Pancreas (tissue), 10 donors: ENCODE measurements around the gene RIC1. TPM values are rescaled to one million over a fixed set of nuclear protein-coding genes. Genes with fewer than 3 reads are reported as not detected.

Experiments used
- ATAC-seq, 4 donors: fragments of 200-7000 bp; cut with Tn5 transposase; one replicate each; pipeline versions ENCODE4 v1.8.0 to v1.9.1; 2020; ENCODE audit warnings: mild to moderate bottlenecking in 4 of 4, moderate library complexity in 4 of 4
- DNase-seq, 6 donors: peaks; one replicate each; pipeline ENCODE4 v3.0.0-alpha.2; 2020
- FAIRE-seq: peaks from 2 replicates; lab custom pipeline; 2012; peaks lifted over from hg19 to GRCh38; lab: Jason Lieb, UNC
- H3K27ac ChIP-seq, 4 donors: fragments of 200-600 bp; sonication (generic); 1 replicate in 3 of 4; 2 replicates in 1 of 4; pipeline versions ENCODE4 v1.5.0 to v1.8.0; 2020
- H3K27me3 ChIP-seq, 4 donors: fragments of 200-600 bp; one replicate each; pipeline ENCODE4 v1.8.0; 2021
- H3K36me3 ChIP-seq, 3 donors: fragments of 200-600 bp; sonication (generic) in 1 of 3; one replicate each; pipeline versions ENCODE4 v1.5.0 to v1.8.0; 2020 to 2021
- H3K4me1 ChIP-seq, 3 donors: fragments of 200-600 bp; one replicate each; pipeline ENCODE4 v1.8.0; 2021
- H3K4me3 ChIP-seq, 4 donors: fragments of 200-600 bp; sonication (generic) in 2 of 4; one replicate each; pipeline versions ENCODE4 v1.5.0 to v1.8.0; 2020 to 2021
- H3K9me3 ChIP-seq, 4 donors: fragments of 200-600 bp; one replicate each; pipeline ENCODE4 v1.8.0; 2021
- WGBS, 2 donors: extraction: QIAGEN DNeasy Blood & Tissue Kit; methylation state at CpG; one replicate each; pipeline ENCODE4 v1.1.7; 2013; 5-methylcytosine and 5-hydroxymethylcytosine counted together
- intact Hi-C, 3 donors: fragments of 100-400 bp; cut with DNase I; formaldehyde crosslinking; loops; one replicate each; pipeline versions ENCODE4 v1.11.1 to v1.14.2; 2022
- polyA plus RNA-seq, 2 donors: library from polyadenylated mRNA; stranded (reverse); fragments of 200-250 nt; gene quantifications; one replicate each; pipeline ENCODE4 v1.2.3, GENCODE V29; 2013
- total RNA-seq, 6 donors: library from RNA; stranded (reverse); fragmentation: NEBNext Ultra II Directional in 4 of 6; extraction: Animal tissue kit (Norgen Biotek cat#: 25700) in 4 of 6; gene quantifications; one replicate each; pipeline versions ENCODE4 v1.2.1 to v1.2.4, GENCODE V29; 2021 to 2023
- TF ChIP-seq, protein P1 (sequence below), 4 donors: fragments of 200-600 bp; sonication (generic) in 3 of 4; IDR thresholded peaks; one replicate each; pipeline versions ENCODE4 v1.5.0 to v1.8.0; 2021; ENCODE audit warnings: antibody characterized with exemption in 4 of 4
- donor health status: healthy with polysubstance abuse.
- donor health status: DM: no; HTN: no; CAD: no; lungs with moderate emphysema.
- donor health status: DM: no; HTN: no; CAD: no.
- donor health status: control.
- donor health status: control.
- donor health status: Bipolar disorder and iron deficiency.
- donor health status: DM: yes; HTN: yes; CAD: no.
- donor health status: DM: no; HTN: no; CAD: no.
- donor health status: DM: no; HTN: no; CAD: no.
- donor health status: DM: yes; HTN: yes; CAD: no.

RIC1 gene
- total and polyA plus RNA-seq, 8 donors, result 2.9 to 11.8 (median 8.4) TPM

DNA sequence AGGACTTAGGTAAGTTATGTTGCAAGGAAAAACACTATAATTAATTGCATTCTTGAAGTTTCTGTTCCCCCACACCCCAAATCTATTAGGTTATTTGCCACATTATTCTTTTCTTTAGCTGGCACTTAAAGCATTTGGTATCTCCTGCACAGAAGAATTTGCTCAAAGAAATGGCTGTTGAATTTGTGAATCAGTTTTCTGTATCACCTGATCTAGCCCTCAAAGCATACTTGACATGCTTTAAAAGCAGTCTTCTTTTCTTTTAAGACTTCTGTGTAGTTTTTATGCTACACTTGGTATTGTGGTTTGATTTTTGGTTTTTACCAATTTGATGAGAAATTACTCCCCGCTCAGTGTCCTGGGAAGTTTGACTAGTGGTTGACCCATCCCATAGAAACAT is 69.1 kb downstream of the RIC1 start:
- no peak overlapping the region for H3K4me3 ChIP-seq
- 93 to 100% methylated on average over 1 of the region's 1 CpG for WGBS, 2 donors
- H3K27me3 ChIP-seq, result no peaks in the 10 kb centered on the region
- TF ChIP-seq, protein P1, sequence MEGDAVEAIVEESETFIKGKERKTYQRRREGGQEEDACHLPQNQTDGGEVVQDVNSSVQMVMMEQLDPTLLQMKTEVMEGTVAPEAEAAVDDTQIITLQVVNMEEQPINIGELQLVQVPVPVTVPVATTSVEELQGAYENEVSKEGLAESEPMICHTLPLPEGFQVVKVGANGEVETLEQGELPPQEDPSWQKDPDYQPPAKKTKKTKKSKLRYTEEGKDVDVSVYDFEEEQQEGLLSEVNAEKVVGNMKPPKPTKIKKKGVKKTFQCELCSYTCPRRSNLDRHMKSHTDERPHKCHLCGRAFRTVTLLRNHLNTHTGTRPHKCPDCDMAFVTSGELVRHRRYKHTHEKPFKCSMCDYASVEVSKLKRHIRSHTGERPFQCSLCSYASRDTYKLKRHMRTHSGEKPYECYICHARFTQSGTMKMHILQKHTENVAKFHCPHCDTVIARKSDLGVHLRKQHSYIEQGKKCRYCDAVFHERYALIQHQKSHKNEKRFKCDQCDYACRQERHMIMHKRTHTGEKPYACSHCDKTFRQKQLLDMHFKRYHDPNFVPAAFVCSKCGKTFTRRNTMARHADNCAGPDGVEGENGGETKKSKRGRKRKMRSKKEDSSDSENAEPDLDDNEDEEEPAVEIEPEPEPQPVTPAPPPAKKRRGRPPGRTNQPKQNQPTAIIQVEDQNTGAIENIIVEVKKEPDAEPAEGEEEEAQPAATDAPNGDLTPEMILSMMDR (IDR thresholded peaks at IDR 0.05), result no peak
- no peak overlapping the region for H3K27ac ChIP-seq
- H3K36me3 ChIP-seq, result no peaks in the 10 kb centered on the region
- intact Hi-C loops, result loop anchor here in 1 of 3 donors (5.0 kb wide), 1 partner anchor 36 kb away; no protein-coding TSS in a partner anchor
- H3K4me1 ChIP-seq, result peaks cover 0 to 5% (median 0%) of the 10 kb centered on the region in 3 donors
- H3K9me3 ChIP-seq, result no peaks in the 10 kb centered on the region
- DNase-seq, result no peak
- no peak for ATAC-seq
- no peak for FAIRE-seq

DNA sequence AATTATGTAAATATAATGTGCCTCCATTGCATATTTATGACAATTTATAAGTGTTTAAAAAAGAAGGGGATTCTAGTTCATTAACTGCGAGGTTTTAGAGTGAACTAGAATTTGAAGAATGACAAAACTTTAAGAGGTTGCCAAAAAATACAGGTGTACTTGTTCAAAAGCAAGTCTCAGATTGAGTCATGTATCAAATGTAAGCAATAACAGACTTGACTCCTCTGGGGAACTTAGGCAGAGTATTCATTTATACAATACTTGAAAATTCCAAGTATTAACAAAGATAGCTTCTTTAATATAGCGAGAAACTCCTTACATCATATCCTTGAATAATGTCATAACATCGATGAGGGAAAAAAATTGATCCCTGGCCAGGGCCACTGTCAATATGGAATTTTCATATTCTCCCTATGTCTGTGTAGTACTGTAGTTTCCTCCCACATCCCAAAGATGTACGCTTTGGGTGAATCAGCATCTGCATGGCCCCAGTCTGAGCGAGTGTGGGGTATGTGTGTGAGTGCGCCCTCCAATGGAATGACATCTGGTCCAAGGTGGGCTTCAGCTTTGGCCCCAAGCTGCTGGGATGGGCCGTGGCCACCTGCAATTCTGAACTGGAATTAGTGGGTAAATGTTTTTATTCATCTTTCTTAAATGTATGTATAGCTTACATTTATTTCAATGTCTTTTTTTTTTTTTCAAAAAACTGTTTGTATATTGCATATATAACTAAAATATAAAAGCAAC is 70.1 kb downstream of the RIC1 start:
- ATAC-seq, result peak in 1 of 4 donors; percentile 24
- TF ChIP-seq, protein P1 (IDR thresholded peaks at IDR 0.05), result no peak
- Histone ChIP-seq H3K9me3 (no peaks in the 10 kb centered on the region), H3K4me3 (no peak overlapping the region), H3K36me3 (no peaks in the 10 kb centered on the region), H3K27ac (no peak overlapping the region), H3K4me1 (peaks cover 0 to 5% (median 0%) of the 10 kb centered on the region in 3 donors), H3K27me3 (no peaks in the 10 kb centered on the region)
- intact Hi-C loops, result loop anchor here in 1 of 3 donors (5.0 kb wide), 1 partner anchor 37 kb away; no protein-coding TSS in a partner anchor
- DNase-seq, result no peak
- no peak for FAIRE-seq
- WGBS, 2 donors, result 69 to 70% methylated on average over 7 of the region's 7 CpGs

DNA sequence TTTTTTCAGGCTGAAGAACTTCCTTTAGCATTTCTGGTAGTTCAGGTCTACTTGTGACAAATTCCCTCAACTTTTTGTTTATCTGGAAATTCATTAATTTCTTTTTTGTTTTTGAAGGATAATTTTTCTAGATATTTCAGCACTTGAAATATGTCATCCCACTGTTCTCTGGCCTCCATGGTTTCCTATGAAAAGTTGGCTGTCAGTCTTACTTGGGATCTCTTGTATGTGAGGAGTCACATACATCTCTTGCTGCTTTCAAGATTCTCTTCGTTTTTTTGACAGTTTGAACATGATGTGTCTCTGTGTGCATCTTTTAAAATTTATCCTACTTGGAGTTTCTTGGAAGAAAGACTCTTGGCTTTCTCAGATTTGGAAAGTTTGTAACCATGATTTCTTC is 79.5 kb downstream of the RIC1 start:
- no peaks in the 10 kb centered on the region for H3K27me3 ChIP-seq
- ATAC-seq (no peak), FAIRE-seq (no peak), DNase-seq (no peak)
- H3K36me3 ChIP-seq, result no peaks in the 10 kb centered on the region
- TF ChIP-seq, protein P1 (IDR thresholded peaks at IDR 0.05), result no peak
- 85% methylated on average over 1 of the region's 1 CpG for WGBS, 2 donors
- H3K4me1 ChIP-seq, result peaks cover 0 to 8% (median 0%) of the 10 kb centered on the region in 3 donors
- peaks cover 0 to 2% (median 0%) of the 10 kb centered on the region in 4 donors for H3K9me3 ChIP-seq
- H3K4me3 ChIP-seq, result no peak overlapping the region
- no peak overlapping the region for H3K27ac ChIP-seq
- intact Hi-C loops, result no loop called here

DNA sequence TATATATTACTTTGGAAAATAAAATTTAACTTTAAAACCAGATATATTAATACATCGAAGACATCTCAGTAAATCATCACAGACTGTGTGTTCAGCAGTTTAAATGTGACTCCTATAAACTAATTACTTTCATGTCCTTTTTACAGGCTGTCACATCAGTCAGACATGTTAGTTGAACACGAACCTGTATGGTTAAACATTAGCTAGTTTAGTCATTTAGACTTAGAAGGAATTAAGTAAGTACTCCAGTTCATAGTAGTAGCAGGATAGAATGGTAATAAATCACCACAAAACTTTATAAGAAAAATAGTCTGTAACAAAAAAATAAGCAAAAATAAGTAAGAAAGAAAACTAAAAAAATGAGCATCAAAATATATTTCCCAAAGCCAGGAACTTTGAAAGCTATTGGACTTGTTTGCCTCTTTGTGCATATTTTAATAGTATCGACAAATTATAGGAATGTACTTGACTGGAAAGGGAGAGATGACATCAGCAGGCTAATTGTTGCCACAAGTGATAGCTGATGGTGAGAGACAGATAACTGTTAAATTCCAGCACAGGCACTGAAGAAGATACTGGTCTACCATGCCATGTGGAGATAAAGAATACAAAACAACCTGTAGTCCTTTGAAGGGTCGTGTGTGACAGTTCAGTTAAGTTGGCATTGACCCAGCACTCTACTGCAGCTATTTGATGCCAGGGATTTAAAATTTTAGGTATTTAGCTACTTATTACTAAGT is 83.9 kb downstream of the RIC1 start:
- WGBS, 2 donors, result 35 to 41% methylated on average over 4 of the region's 4 CpGs
- TF ChIP-seq, protein P1 (IDR thresholded peaks at IDR 0.05), result no peak
- H3K27ac ChIP-seq, result no peak overlapping the region
- H3K4me1 ChIP-seq, result peaks cover 0 to 9% (median 5%) of the 10 kb centered on the region in 3 donors
- no peaks in the 10 kb centered on the region for H3K36me3 ChIP-seq
- DNase-seq (no peak), FAIRE-seq (no peak), ATAC-seq (peak in 3 of 4 donors; percentile 55 to 81 (median 76))
- H3K27me3 ChIP-seq, result no peaks in the 10 kb centered on the region
- H3K9me3 ChIP-seq, result peaks cover 0 to 2% (median 0%) of the 10 kb centered on the region in 4 donors
- no peak overlapping the region for H3K4me3 ChIP-seq
- intact Hi-C loops, result no loop called here
